ENCODE data around the gene OGFOD1.

Gene OGFOD1

DNA sequence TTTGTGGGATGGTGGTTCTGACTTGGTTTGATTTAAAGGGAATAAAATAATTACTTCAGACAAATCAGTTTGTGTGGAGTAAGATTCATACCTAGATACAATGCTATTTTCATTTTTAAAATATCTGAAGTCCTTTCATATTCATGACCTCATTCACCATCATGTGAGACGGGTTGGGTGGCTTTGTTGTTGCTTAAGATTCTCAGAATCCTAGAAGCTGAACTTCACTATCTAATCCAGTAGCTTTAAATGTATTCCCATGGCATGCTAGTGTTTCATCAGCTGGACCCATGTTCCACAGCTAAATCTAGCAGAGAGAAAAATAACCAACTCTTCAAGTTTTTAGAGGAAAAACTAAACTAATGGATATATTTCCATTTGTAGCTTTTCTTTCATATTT, 23.3 kb upstream of the OGFOD1 start:
- DNase-seq: no peak

GRCh38 chr16:56436258-56436657, 15.1 kb upstream of the OGFOD1 start:
- no peak for DNase-seq

GRCh38 chr16:56438038-56438437, 13.3 kb upstream of the OGFOD1 start:
- DNase-seq: no peak

- DNase-seq: no peak
Observed at GRCh38 chr16:56447286-56447685, 4.1 kb upstream of the OGFOD1 start.

DNA sequence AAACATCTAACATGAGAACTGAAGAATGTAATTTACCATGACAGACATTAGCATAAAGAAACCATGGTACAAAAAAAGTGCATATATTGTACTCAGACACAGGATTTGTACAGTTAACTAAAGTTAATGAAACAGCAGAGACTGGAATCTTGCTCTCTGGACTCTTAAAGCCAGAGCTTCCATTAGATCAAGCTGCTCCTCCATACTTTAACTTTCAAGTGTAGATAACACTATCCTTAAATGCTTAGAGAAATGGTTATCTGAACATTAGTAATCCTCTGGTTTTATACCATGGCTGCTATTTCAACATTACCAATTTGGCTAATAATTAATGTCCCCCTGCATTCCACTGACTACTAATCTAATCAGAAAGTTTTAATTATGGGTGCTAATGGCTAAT, 3.3 kb upstream of the OGFOD1 start:
- DNase-seq: no peak

DNA sequence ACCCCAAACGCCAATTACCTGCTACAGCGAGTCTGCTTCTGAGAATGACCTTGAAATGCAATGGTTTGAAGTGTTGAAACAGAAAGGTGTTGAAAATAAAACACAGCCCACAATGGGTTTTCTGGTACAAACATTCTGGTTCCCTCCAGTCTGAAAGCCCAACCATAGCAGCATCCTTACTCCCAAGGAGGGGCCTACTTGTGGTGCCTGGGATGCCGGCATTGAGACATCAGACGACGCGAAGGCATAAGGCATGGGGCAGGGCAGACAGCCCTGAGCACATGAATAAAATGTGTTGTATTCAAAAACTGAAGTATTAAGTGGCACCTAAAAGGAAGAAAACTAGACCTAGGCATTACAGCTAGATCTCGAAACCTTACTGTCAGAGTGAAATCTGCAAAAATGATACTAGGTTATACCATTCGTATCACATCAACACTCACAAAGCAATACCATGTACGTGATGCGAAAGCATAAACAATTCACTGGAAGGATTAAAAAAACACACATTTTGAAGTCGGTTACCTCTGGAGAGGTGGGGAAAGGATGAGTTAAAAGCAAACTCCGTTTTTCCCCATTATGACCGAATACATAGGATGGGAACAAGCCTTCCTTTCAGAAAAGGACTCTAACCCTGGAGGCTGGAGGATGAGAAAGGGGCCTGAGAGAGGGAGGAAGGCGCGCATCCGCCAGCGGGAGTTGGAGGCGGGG, 924 bp upstream of the OGFOD1 start:
- DNase-seq: no peak

DNA sequence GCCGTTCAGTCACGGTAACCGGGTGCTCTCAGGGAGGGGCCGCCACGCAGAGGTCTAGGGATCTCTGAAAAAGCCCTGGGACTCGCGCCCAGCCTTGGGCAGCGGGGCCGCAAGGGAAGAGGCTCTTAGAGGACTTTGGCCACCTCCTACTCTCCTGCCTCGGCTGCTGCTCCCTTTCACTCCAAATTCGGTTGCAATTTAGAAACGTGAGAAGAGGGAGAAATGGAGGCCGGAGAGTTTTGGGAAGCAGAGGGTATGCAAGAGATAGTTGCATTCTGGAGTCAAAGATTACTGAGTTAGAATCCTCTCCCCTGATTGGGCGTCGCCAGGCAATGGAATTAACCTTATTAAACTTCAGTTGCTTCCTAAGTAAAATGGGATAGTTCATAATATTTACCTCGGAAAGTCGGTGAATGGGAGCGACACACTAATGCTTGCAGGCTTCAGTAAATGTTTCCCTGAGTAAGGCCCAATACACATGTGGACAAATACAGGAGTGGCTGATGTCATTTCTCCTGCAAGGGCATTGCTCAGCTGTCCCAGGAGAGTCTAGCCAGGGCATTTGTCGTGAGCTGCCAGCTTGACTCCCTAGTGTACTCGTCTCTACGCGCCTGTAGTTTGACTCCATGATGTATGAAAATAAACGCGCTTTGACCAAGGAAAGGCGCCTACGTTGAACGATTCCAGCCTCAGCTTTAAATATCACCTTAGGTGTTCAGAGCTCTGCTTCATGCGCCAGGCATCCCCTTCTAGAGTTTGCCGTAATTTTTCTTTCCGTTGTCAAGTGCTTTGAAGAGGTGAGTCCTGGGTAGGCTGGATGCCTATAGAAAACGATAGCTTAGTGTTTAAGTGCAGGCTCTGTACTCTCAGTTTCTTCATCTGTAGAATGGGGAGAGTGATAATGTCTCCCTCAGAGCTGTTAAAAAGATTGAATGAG, 667 bp downstream of the OGFOD1 start:
- no peak for DNase-seq

DNA sequence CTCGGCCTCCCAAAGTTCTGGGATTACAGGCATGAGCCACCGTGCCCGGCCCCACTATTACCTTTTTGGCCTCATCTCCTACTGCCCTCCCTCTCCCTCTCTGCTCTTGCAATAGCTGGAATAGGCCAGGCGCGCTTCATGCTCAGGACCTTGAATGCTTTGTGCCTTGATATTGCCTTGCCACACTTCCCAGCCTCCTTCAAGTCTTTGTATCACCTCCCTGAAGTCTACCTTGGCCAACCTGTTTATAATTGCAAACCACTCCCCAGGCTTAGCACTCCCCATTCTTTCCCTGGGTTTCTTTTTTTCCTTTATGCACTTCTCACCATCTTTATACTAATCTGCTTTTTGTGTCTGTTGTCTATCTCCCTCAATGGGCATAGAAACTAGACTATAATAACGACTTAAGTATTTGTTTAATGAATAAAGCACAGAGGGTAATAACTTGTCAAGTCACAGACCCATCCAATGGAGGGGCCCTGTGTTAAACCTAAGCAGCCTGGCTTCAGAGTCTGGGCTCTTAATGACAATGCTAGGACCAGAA, 6.6 kb downstream of the OGFOD1 start:
- DNase-seq: no peak

DNA sequence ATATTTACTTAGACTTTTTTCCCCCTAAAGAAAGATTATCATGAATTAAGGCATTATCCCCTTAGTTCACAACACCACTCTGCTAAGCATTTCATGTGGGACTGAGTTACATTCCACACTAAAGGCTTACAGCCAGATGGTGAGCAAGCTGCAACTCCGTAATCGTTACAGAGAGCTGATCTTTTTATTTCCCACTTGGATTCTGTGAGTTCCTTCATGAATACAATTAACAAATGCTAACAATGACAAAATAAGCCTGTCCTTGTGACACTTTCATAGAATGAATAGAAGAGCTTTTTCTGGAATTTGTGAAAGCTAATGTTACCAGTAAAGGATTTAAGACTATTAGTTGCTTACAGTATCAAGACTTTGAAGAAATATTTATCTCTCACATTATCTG, 8.7 kb downstream of the OGFOD1 start:
- DNase-seq: no peak

GRCh38 chr16:56462064-56462796, 10.9 kb downstream of the OGFOD1 start:
- DNase-seq: no peak

DNA sequence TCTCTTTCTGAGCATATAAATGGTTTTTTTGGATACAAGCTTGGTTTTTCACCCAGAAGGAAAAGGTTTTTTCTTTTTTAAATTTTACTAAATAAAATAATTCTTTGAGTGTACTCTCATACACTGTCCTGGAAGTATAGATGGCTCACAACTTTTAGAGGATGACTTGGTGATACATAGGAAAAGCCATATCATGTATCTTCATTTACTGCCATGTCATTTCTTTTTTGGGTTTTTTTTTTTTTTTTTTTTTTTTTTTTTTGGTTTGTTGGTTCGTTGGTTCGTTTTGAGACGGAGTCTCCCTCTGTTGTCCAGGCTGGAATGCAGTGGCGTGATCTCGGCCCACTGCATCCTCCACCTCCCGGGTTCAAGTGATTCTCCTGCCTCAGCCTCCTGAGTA, 11.8 kb downstream of the OGFOD1 start:
- no peak for DNase-seq

- DNase-seq: no peak
Observed at GRCh38 chr16:56466344-56466743, 15.0 kb downstream of the OGFOD1 start.

DNA sequence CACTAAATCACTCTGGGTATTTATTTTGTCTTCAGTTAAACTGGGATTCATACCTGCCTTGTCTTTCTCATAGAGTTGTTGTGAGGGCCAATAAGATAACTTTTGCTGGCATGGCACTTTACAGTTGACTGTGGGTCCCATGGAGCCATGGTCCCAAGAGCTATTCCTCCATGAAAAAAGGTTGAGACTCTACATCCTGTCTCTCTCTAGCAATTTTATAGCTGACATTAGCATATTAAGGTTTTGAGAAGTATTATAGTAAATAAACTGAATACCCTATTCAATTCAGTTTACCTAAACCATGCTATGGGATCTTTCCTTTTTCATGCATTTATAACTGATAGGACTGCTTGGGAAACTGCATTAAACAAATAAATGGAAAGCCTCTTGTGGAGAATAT, 17.4 kb downstream of the OGFOD1 start:
- no peak for DNase-seq

GRCh38 chr16:56469748-56470147, 18.4 kb downstream of the OGFOD1 start:
- no peak for DNase-seq

DNA sequence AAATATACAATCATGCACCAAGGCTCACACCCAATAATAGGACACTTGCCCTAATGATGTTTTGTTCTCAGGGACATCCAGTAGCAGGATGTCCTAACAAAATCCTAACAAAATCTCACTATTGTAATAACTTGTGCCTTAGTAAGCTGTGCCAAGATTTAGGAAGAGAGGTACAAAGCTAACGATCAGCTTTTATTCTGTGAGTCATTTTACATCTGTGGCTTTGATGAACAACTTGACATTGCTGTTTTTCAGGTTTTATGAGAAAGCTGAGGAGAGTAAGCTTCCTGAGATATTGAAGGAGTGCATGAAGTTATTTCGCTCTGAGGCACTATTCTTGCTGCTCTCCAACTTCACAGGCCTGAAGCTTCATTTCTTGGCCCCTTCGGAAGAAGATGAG, 18.9 kb downstream of the OGFOD1 start:
- no peak for DNase-seq

GRCh38 chr16:56470666-56471065, 19.3 kb downstream of the OGFOD1 start:
- DNase-seq: no peak

GRCh38 chr16:56475201-56475600, 23.8 kb downstream of the OGFOD1 start:
- DNase-seq: no peak

GRCh38 chr16:56477096-56477878, 25.9 kb downstream of the OGFOD1 start:
- DNase-seq: no peak

DNA sequence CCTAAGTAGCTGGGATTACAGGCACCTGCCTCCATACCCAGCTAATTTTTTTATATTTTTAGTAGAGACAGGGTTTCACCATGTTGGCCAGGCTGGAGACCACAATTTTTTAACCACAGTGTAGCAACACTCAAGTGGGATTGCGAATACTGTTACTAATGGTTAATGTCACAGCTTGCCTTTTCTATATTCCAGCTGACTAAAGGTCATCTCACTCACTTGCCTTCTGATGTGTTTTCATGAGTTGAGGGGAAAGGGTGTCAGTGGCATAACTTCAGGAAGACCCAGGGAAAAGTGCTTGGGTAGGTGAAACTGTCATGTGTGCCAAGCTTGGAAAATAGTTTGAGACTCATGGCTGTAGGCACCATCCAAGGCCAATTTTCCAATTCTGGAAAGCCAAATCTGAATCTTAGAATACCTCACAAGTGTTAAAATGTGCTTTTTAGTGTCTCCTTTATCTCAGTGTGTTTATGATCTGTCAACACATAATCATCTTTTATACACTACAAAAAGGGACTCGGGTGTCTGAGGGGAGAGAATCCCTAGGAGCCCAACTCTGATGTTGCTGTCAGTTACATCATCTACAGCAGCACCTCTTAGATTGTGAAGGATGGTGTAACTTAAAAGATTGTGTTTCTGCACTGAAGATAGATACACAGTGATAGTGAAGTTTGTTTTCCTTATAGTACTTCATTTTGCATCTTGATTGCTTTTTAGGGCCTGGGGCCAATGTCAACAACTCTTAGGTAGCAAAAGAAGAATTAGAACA, 27.1 kb downstream of the OGFOD1 start:
- DNase-seq: no peak

DNA sequence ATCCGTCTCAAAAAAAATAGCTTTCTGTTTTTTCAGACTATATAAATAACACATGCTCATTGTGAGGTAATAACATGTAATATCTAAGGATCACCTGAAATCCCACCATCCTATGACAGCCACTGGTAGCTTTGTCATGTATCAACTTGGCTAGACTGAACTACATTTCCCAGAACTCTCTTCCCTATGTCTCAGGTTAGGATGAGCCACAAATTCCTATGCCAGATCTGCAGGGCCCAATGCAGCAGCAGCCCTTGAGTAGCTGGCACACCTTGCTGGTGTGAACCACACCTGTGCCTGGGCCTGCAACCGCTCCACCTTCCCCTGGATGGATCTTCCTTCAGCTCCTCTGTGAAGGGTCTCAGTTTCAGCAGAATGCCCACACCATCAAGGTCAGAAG, 28.1 kb downstream of the OGFOD1 start:
- no peak for DNase-seq

- DNase-seq: no peak
Observed at GRCh38 chr16:56480776-56481467, 29.6 kb downstream of the OGFOD1 start.

Data from T-helper 9 cell (primary cell).